ENCODE measurements around the gene RPTOR. TPM values are rescaled to one million over a fixed set of nuclear protein-coding genes. Genes with fewer than 3 reads are reported as not detected.

RPTOR gene
- total RNA-seq, 2 experiments from 2014 or later = 45.3 to 49.1 TPM

DNA sequence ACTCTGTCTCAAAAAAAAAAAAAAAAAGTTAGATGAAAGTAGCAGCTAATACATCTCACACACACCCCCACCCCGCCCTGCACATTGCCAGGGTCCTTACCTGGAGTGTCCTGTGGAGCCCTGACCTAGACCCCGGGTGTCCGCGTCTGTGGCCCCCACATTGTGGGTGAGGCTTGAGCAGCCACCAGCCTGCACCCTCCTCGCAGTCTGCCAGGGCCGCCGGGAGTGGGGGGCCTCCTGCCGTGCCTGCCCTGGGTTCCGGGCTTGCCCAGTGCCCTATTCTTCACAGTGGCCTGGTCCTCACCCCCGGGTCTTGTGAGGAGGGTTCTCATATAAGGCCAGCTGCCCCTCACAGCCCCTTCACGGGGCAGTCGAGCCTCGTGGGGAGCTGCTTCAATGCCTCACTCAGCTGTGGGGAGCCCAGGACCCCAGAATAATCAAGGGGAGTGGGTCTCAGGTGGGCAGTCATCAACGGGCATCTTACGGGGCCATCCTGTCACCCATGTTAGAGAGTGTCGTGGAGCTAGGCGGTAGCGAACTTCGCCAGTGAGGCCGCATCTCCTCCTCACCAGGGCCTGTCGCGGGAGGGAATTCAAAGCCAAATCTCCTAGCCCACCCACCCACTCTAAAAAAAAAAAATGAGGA, 361.1 kb downstream of the RPTOR start:
- Mint-ChIP-seq H3K9me3 (no peaks in the 10 kb centered on the region), H3K27ac (no peak overlapping the region), H3K4me1 (ENCODE audit: low read depth) (peaks cover 14% of the 10 kb centered on the region), H3K27me3 (no peaks in the 10 kb centered on the region), H3K4me3 (no peak overlapping the region), H3K36me3 (ENCODE audit: low read depth) (peaks cover 18% of the 10 kb centered on the region)
- CTCF ChIA-PET = no interaction called here
- ATAC-seq (no peak), DNase-seq (no peak)
- intact Hi-C loops (cut with micrococcal nuclease) = no loop called here
- POLR2A ChIA-PET = no interaction called here
- TF ChIP-seq, protein P1, sequence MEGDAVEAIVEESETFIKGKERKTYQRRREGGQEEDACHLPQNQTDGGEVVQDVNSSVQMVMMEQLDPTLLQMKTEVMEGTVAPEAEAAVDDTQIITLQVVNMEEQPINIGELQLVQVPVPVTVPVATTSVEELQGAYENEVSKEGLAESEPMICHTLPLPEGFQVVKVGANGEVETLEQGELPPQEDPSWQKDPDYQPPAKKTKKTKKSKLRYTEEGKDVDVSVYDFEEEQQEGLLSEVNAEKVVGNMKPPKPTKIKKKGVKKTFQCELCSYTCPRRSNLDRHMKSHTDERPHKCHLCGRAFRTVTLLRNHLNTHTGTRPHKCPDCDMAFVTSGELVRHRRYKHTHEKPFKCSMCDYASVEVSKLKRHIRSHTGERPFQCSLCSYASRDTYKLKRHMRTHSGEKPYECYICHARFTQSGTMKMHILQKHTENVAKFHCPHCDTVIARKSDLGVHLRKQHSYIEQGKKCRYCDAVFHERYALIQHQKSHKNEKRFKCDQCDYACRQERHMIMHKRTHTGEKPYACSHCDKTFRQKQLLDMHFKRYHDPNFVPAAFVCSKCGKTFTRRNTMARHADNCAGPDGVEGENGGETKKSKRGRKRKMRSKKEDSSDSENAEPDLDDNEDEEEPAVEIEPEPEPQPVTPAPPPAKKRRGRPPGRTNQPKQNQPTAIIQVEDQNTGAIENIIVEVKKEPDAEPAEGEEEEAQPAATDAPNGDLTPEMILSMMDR (IDR thresholded peaks at IDR 0.05) = no peak

DNA sequence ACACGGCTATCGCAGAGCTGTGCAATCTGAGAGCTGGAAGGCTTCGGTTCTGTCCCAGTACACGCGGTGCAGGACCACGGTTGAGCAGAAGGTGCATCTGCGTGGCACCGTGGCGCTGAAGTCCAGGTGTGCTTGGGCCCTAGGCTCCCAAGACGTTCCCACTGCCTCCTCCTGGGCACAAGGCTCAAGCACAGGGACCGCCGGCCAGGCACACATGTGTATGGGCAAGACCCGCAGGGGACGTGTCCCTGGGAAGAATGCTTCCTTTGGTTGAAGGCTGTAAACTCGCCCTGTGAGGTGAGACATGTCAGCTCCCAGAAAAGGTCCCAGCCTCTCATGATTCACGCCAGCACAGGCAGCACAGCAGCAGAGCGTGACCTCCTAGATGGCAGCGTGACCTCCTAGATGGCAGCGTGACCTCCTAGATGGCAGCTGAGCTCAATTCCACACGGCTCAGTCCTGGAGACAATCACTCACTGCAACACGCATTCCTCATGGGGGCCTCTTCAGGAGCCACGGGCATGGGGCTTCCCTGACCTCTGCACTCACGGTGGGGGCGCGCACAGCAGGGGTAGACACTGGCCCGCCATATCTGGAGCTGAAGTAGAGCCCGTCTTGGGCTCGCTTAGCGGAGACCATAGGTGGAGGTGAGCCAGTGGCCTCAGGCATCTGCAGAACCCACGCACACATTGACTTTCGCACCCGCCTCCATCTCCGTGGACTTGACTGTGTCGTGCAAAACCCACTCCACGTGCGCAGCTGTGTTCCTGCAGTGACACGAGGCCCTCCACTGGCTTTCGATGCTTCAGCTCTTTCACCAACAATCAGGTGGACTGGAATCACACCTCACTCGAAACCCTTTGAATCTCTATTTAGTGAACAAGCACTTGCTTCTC, 362.0 kb downstream of the RPTOR start:
- POLR2A ChIA-PET = no interaction called here
- H3K9me3 Mint-ChIP-seq = no peaks in the 10 kb centered on the region
- TF ChIP-seq, protein P1 (IDR thresholded peaks at IDR 0.05) = no peak
- DNase-seq (no peak), ATAC-seq (no peak)
- CTCF ChIA-PET = no interaction called here
- intact Hi-C loops (cut with micrococcal nuclease) = no loop called here
- H3K27me3 Mint-ChIP-seq = no peaks in the 10 kb centered on the region
- H3K36me3 Mint-ChIP-seq (ENCODE audit: low read depth) = peaks cover 13% of the 10 kb centered on the region
- no peak overlapping the region for H3K27ac Mint-ChIP-seq
- peaks cover 5% of the 10 kb centered on the region for H3K4me1 Mint-ChIP-seq (ENCODE audit: low read depth)
- H3K4me3 Mint-ChIP-seq = no peak overlapping the region

DNA sequence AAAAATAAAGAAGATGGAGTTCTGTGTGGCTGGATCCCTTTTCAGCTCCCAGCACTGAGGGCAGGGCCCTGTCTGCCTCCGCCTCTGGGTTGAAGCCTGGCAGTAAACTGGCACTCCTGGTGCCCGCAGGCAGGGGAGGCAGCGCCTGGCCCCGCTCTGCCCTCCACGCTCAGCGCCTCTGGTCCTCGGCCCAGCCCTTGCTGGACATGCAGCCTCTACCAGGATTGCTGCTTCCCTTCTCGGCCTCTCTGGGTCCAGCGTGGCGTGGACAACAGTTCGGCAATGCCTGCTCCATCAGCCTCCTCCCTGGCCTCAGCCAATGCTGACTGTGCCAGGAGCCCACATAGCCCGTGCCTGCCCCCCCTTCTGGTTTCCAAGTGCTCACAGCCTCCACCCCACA, 362.6 kb downstream of the RPTOR start:
- TF ChIP-seq, protein P1 (IDR thresholded peaks at IDR 0.05) = no peak
- ChIA-PET CTCF (interaction anchor here (1.6 kb wide), 1 partner anchor 63 kb away, joined by 4 read pairs; no protein-coding TSS in a partner anchor), POLR2A (no interaction called here)
- H3K36me3 Mint-ChIP-seq (ENCODE audit: low read depth) = peaks cover 9% of the 10 kb centered on the region
- DNase-seq = no peak
- no peaks in the 10 kb centered on the region for H3K9me3 Mint-ChIP-seq
- intact Hi-C loops (cut with micrococcal nuclease) = no loop called here
- H3K4me1 Mint-ChIP-seq (ENCODE audit: low read depth) = no peaks in the 10 kb centered on the region
- ATAC-seq = no peak
- no peak overlapping the region for H3K4me3 Mint-ChIP-seq
- no peaks in the 10 kb centered on the region for H3K27me3 Mint-ChIP-seq
- H3K27ac Mint-ChIP-seq = no peak overlapping the region

DNA sequence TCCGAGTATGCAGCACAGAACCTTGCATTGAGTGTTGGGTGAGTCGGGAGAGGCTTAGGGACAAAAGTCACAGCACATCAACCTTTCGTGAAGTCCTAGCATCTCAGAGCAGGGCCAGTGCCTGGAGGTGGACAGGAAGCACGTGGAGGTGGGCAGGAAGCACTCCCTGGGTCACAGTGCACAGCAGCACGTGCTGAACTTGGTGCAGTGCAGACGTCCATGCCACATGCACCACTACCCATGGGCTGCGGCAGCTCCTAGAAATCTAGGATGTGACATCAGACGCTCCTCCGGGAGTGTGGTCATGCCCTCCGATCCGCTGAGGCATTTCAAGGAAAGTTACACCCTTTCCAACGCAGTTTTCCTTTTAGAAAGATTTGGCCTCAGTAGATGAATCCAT, 363.6 kb downstream of the RPTOR start:
- no peak overlapping the region for H3K27ac Mint-ChIP-seq
- CTCF ChIA-PET = interaction anchor here (1.6 kb wide), 1 partner anchor 62 kb away, joined by 4 read pairs; no protein-coding TSS in a partner anchor
- H3K9me3 Mint-ChIP-seq = no peaks in the 10 kb centered on the region
- POLR2A ChIA-PET = no interaction called here
- ATAC-seq (no peak), DNase-seq (no peak)
- H3K27me3 Mint-ChIP-seq = no peaks in the 10 kb centered on the region
- peaks cover 12% of the 10 kb centered on the region for H3K36me3 Mint-ChIP-seq (ENCODE audit: low read depth)
- H3K4me3 Mint-ChIP-seq = no peak overlapping the region
- intact Hi-C loops (cut with micrococcal nuclease) = no loop called here
- TF ChIP-seq, protein P1 (IDR thresholded peaks at IDR 0.05) = no peak
- H3K4me1 Mint-ChIP-seq (ENCODE audit: low read depth) = no peaks in the 10 kb centered on the region

DNA sequence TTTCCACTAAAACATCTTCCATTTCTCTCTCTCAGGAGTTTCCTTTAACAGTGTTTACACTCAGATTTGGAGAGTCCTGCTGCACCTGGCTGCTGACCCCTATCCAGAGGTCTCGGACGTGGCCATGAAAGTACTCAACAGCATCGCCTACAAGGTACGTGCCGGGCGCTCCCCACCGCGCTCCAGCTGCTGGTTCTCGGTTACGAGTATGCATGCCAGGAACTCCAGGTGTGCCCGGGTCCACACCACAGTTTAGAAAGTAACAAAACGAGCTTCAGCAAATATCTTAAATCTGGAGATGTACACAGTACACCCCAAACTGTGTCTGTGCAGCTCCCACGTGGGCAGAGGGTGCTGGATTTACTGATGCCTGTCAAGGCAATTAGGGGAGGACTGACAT, 364.1 kb downstream of the RPTOR start:
- ATAC-seq = no peak

More for the DNA sequence above, 364.1 kb downstream of the RPTOR start:
- ChIA-PET CTCF (interaction anchor here (1.6 to 2.2 kb wide), 2 partner anchors 9 to 62 kb away, joined by 4 to 12 read pairs; no protein-coding TSS in a partner anchor), POLR2A (interaction anchor here (1.2 kb wide), 1 partner anchor 10 kb away, joined by 3 read pairs; no protein-coding TSS in a partner anchor)
- Mint-ChIP-seq H3K4me1 (ENCODE audit: low read depth) (no peaks in the 10 kb centered on the region), H3K9me3 (no peaks in the 10 kb centered on the region), H3K27me3 (no peaks in the 10 kb centered on the region), H3K4me3 (no peak overlapping the region), H3K36me3 (ENCODE audit: low read depth) (peaks cover 12% of the 10 kb centered on the region), H3K27ac (no peak overlapping the region)
- DNase-seq = no peak
- TF ChIP-seq, protein P1 (IDR thresholded peaks at IDR 0.05) = no peak
- intact Hi-C loops (cut with micrococcal nuclease) = no loop called here

All from activated CD8-positive, alpha-beta T cell treated with anti-CD3 and anti-CD28 coated beads for 36 hours (primary cell).